ENCODE results near the gene PSMD1.

- TF ChIP-seq, protein P1, sequence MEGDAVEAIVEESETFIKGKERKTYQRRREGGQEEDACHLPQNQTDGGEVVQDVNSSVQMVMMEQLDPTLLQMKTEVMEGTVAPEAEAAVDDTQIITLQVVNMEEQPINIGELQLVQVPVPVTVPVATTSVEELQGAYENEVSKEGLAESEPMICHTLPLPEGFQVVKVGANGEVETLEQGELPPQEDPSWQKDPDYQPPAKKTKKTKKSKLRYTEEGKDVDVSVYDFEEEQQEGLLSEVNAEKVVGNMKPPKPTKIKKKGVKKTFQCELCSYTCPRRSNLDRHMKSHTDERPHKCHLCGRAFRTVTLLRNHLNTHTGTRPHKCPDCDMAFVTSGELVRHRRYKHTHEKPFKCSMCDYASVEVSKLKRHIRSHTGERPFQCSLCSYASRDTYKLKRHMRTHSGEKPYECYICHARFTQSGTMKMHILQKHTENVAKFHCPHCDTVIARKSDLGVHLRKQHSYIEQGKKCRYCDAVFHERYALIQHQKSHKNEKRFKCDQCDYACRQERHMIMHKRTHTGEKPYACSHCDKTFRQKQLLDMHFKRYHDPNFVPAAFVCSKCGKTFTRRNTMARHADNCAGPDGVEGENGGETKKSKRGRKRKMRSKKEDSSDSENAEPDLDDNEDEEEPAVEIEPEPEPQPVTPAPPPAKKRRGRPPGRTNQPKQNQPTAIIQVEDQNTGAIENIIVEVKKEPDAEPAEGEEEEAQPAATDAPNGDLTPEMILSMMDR (conservative IDR thresholded peaks at IDR 0.05; ENCODE audit: low read depth in 2 of 2), result no peak
- TF ChIP-seq POLR2AphosphoS5 (IDR thresholded peaks at IDR 0.05; ENCODE audit: low read depth) (no peak), EZH2 (IDR thresholded peaks at IDR 0.05; ENCODE audit: low read depth, unreplicated experiment) (no peak), REST (IDR thresholded peaks at IDR 0.05; ENCODE audit: unreplicated experiment) (no peak), CREB1 (CRISPR knock-in tag; IDR thresholded peaks at IDR 0.05; ENCODE audit: low read depth) (no peak), JUNB (IDR thresholded peaks at IDR 0.05; ENCODE audit: unreplicated experiment) (no peak), STAT1 (IDR thresholded peaks at IDR 0.05; ENCODE audit: unreplicated experiment) (no peak), ZNF114 (CRISPR knock-in tag; IDR thresholded peaks at IDR 0.05) (no peak), EZH2phosphoT487 (IDR thresholded peaks at IDR 0.05; ENCODE audit: unreplicated experiment) (no peak), ZNF331 (CRISPR knock-in tag; IDR thresholded peaks at IDR 0.05; ENCODE audit: low read depth) (no peak), NANOG (IDR thresholded peaks at IDR 0.05; ENCODE audit: borderline replicate concordance) (no peak)
- TF ChIP-seq, protein P2, sequence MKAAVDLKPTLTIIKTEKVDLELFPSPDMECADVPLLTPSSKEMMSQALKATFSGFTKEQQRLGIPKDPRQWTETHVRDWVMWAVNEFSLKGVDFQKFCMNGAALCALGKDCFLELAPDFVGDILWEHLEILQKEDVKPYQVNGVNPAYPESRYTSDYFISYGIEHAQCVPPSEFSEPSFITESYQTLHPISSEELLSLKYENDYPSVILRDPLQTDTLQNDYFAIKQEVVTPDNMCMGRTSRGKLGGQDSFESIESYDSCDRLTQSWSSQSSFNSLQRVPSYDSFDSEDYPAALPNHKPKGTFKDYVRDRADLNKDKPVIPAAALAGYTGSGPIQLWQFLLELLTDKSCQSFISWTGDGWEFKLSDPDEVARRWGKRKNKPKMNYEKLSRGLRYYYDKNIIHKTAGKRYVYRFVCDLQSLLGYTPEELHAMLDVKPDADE (IDR thresholded peaks at IDR 0.05), result no peak
Measured at GRCh38 chr2:231159306-231159705, 102.6 kb downstream of the PSMD1 start.

Data from GM23338 (cell line).